ENCODE measurements around the gene TDRD15.
"Not testable (repeated sequence)": the region's sequence is repeated elsewhere in the genome, so short reads cannot be mapped to it uniquely, and the experiment has no call there.

The TDRD15 gene

DNA sequence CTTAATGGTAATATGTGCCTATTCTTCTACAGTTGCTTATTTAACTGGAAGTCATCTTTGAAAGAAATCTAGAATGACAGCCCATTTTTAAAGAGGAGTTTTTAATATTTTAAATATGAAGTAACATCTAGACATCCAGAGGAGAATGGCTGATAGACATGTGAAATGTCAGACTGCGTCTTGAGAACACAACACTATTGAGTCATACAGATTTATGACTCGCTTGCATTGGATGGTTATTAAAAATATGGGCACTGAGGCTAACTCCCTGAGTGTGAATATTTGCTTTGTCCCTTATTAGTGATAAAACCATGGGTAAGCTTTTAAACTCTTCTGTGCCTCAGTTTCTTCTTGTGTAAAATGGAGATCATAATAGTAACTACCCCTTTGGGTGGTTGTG lies 22.9 kb downstream of the TDRD15 start:
- no peak for DNase-seq (ENCODE audit: low read depth, low spot score)

DNA sequence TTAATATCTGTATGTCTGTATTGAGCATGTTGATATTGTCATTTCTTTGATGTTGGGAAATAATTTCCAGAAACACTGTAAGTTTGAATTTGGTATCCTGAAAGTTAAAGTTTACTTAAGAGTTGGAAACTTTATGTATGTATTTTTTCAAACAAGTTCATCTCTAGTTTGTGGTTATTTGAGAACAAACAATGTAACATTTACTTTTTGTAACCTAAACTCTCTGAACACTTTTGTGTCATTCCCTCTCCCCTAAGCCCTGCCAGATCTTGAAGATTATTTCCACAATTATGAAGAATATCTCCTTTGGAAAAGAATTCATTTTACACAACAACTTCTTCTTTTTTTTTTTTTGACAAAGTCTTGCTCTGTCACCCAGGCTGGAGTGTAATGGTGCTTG lies 24.9 kb downstream of the TDRD15 start:
- DNase-seq (ENCODE audit: low read depth, low spot score), result no peak

DNA sequence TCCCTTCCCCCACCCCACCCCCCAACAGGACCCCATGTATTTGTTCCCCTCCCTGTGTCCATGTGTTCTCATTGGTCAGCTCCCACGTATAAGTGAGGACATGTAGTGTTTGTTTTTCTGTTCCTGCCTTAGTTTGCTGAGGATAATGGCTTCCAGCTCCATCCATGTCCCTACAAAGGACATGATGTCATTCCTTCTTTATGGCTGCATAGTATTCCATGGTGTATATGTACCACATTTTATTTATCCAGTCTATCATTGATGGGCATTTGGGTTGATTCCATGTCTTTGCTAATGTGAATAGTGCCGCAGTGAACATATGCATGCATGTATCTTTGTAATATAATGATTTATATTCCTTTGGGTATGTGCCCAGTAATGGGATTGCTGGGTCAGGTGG lies 27.5 kb downstream of the TDRD15 start:
- not testable (repeated sequence) for DNase-seq (ENCODE audit: low read depth, low spot score)

DNA sequence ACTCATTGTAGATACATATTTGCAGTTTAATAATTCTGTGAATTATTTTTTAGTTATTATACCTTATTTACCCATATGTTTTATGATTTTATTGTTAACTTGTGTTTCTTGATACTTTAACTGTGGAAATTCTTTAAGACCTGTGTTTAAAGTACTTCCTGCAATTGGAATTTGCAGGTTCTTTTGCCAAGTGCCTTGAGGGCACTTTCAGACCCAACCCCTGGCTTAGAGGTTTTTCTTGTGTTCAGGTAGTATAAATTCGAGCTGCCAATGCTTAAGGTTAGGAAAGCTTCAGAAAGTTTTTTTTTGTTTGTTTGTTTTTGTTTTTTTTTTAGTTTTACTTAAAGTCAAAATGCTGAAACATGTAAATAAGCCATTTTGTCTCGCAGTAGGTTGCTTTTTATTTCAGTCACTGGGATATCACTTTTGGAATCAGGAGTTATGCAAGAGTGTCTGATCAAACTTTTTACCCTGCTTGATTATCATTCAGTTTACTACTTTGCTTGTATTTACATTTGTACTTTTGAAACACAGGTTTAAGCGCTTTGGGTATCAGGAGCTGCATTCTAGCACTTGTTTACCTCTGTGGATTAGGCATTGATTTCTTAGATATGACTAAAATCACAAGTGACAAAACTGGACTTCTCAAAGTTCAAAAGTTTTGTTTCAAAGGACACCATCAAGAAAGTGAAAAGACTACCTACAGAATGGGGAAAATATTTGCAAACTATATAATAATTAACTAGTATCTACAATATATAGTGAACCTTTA lies 31.8 kb downstream of the TDRD15 start:
- no peak for DNase-seq (ENCODE audit: low read depth, low spot score)

DNA sequence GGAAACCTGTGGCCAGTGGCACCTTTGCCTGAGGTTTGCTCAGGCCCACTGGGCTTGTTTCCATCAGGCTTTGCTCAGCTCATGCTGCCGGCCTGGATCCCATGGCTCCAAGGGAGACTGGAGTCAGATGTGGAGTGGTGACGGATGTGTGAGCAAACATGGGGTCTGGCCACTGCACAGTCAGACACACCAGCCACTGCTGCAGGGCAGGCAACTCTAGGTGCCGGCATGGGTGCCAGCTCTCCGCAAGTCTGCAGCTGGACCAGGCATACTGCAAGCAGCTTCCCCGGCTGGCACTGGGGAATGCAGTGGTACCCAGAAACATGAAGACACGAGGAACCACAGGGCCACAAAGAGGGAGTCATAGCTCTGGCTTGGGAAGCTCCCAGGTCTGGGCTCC lies 37.4 kb downstream of the TDRD15 start:
- DNase-seq (ENCODE audit: low read depth, low spot score), result no peak

DNA sequence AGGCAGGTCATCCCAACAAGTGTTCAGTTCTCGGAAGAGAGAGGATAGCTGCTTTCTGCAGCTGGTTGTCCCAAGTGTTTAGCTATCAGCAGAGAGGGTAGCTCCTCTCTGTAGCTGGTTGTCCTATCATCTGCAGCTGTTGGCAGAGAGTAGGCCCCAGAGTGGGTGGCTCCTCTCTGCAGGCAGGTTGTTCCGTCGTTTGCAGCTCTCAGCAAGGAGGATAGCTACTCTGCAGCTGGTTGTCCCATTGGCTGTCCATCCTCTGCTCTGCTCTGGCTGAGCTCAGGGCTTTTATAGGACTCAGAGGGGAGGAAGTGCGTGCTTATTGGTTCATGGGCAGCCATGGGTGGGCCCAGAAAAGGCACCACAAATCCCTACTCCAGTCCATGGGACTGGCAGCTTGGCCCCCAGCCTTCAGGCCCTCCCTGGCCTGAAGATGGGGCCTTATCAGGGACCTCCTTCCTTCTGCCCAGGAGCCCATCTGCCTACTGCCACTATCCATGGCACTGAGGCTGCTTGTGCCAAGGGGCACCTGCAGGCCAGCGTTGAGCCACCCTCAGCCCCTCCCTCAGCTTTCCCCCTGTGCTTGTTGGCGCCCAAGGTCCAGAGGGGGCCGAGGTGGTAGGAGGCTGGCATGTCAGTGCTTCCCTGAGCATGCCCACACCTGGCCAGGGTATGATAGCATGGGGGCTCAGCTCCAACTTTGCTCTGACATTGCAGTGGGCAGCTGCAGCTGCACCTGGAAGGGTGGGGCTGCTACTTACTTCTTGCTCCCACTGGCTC lies 38.3 kb downstream of the TDRD15 start:
- DNase-seq (ENCODE audit: low read depth, low spot score), result no peak

DNA sequence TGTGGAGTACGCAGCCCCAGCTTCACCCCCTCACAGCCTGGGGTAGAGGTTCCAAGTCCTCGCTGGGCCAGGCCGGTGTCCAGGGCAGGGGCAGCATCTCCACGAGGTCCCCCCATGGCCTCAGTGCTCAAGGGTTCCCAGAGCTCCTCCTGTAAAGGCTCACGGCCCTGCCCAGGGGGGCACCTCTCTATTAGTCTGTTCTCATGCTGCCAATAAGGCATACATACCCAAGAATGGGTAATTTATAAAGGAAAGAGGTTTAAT lies 38.8 kb downstream of the TDRD15 start:
- no peak for DNase-seq (ENCODE audit: low read depth, low spot score)

DNA sequence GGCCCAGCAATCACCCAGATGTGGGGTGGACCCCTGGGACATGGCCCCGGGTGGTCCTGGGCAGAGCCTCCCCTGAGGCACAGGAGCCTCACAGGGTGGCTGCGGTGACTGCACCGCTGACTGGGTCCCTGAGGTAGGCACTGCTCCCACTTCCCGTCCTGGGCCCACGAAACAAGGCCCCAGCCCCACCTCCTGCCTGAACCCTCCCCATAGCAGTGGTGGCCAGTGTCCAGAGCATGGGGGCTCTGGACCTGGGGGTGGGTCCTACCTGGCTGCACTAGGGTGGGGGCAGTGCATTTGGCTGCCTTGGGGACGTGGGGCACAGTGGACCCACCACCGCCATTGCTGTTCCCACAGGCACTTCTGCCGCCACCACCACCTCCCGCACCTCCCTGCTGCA lies 39.4 kb downstream of the TDRD15 start:
- DNase-seq (ENCODE audit: low read depth, low spot score), result no peak

DNA sequence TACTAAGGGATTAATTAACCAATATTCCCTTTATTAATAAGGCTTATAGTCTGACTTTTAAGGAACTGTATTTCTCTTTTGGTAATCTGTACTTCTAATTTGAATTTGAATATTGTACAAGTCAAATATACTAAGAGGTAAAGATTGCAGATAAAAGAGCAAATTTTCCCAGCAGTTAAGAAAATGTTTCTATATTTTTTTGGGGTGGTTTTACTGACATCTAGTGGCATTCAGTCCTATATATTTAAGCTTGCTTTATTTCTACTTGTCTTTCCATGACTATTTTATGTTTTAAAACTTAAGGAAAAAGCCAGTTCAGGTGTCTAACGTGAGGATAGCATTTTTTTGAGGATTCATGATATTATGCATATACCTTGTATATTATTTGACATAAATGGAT lies 41.6 kb downstream of the TDRD15 start:
- DNase-seq (ENCODE audit: low read depth, low spot score), result no peak

DNA sequence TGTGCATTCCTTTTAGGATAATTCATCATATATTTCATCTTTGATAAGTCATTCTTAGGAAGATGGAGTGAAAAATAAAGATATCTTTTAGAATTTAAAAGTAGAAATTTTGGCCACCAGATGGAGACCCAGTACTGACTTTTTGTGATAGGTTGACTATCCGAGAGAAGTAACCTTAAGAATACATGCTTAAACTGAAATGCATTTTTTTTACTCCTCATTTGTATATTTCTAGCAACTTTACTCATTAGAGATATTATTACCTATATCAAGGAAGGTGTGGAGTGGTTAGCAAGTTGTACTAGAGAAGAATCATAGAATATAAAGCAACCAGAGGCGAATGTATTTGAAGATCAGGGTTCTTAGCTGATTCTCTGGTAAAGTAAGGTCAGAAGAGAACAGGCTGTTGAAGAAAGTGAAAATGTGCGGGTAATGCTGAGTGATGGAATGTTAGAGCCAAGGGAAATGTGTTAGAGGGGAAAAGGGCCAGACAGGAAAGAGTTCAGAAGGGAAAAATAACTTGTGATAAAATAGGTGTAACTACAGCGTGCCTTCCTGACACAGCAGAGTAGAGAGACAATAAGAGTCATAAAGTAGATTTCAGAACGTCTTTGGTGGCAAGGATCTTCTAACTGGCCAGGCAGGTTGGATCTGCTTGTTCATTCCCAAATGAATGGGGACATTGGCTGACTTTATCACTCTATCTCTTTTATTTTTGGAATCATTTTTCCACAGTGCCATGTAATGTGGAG lies 52.3 kb downstream of the TDRD15 start:
- no peak for DNase-seq (ENCODE audit: low read depth, low spot score)

DNA sequence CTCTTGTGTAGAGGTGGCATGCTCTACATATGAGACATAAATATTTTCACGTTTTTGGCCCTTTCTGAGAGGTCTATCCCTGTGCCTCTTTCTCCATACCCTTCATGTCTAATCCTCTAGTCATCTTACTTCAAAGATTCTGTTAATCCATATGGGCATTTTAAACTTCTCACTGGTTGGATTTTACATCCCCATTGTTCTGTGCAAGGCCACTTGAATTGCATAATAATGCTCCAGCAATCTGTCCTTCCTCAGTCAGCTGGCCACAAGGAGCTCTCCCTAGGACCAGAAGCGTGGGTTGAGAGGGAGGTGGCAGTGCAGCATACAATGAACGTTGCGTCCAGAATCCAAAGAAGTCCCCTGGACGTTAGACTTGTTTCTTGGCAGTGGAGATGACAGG lies 58.2 kb downstream of the TDRD15 start:
- no peak for DNase-seq (ENCODE audit: low read depth, low spot score)

DNA sequence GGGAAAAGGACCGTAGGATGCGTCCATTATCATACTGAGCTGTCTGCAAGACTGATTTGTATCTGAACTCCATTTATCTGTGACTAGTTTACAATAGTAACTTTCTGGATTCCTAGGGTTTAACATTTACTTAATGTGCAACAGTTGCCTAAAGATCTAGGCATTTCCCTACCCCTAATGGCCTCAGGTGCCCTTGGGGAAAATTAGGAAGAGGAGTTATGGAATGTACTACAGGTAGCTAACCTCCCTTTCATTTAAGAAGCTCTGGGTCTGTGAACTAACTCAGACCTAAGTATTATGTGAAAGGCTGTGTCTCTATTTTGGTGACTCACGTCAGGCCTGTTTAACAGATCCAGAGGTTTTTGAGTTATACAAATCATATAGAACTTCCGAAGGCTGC lies 59.5 kb downstream of the TDRD15 start:
- DNase-seq (ENCODE audit: low read depth, low spot score), result no peak

DNA sequence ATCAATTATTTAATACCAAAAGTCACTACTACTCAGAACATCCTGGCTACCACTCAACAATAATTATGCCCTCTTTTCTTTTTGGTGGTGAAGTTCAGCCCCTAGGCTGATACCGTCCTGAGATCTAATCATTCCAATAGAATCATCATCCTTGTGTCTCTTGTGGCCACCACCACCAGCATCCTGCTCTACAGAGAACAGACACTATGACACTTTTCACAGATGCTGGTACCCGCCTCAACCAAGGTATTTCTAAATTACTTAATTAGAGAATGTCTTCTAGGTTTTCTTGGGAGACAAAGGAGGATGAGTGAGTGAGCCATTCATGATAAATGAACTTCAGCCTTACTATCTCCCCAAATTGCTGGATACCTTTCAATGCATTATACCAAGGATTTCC lies 60.0 kb downstream of the TDRD15 start:
- no peak for DNase-seq (ENCODE audit: low read depth, low spot score)

DNA sequence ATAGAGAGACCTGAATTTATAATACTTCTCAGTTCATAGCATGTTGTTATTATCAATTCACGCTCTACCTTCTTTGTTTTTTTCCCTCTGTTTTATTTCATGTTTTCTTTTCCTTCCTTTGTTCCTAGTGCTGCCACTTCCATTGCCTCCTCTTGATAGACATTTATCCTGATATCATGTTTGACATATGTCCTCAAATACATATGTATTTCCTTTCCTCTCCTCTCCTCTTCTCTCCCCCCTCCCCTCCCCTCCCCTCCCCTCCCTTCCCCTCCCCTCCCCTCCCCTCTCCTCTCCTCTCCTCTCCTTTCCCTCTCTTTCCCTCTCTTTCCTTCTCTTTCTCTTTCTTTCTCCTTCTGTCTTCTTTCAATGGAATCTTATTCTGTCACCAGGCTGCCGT lies 67.8 kb downstream of the TDRD15 start:
- DNase-seq (ENCODE audit: low read depth, low spot score), result no peak
